Small intestine (tissue), 7 donors: ENCODE measurements around the gene NFX1. TPM values are rescaled to one million over a fixed set of nuclear protein-coding genes. Genes with fewer than 3 reads are reported as not detected.

ENCODE experiments used
- DNase-seq, 2 donors: peaks; one replicate each; pipeline versions ENCODE4 v3.0.0 to v3.0.0-alpha.2; 2013
- FAIRE-seq: peaks from 2 replicates; lab custom pipeline; 2012; peaks lifted over from hg19 to GRCh38; lab: Jason Lieb, UNC
- H3K27ac ChIP-seq, 3 donors: one replicate each; pipeline ENCODE4 v1.5.1; 2013; ENCODE audit warnings: low read length in 2 of 3, mild to moderate bottlenecking in 2 of 3, control low read depth in 1 of 3, inconsistent platforms in 1 of 3, low read depth in 1 of 3, moderate library complexity in 1 of 3
- H3K27me3 ChIP-seq, 3 donors: one replicate each; pipeline ENCODE4 v1.6.1; 2013; ENCODE audit warnings: low read length in 3 of 3, inconsistent platforms in 1 of 3; ENCODE audit not compliant: control insufficient read depth in 3 of 3, insufficient read depth in 3 of 3
- H3K36me3 ChIP-seq, 3 donors: one replicate each; pipeline ENCODE4 v1.6.1; 2013; ENCODE audit warnings: low read length in 3 of 3, inconsistent platforms in 1 of 3, low read depth in 1 of 3, mild to moderate bottlenecking in 1 of 3, moderate library complexity in 1 of 3; ENCODE audit not compliant: control insufficient read depth in 3 of 3, insufficient read depth in 2 of 3
- H3K4me1 ChIP-seq, 3 donors: one replicate each; pipeline ENCODE4 v1.6.1; 2013; ENCODE audit warnings: low read length in 2 of 3, inconsistent platforms in 1 of 3, low read depth in 1 of 3, mild to moderate bottlenecking in 1 of 3, moderate library complexity in 1 of 3; ENCODE audit not compliant: control insufficient read depth in 3 of 3, insufficient read depth in 2 of 3
- H3K4me3 ChIP-seq, 3 donors: one replicate each; pipeline ENCODE4 v1.5.1; 2013; ENCODE audit warnings: low read length in 3 of 3, control low read depth in 1 of 3, inconsistent platforms in 1 of 3, low read depth in 1 of 3, mild to moderate bottlenecking in 1 of 3, moderate library complexity in 1 of 3
- H3K9me3 ChIP-seq, 2 donors: one replicate each; pipeline ENCODE4 v1.6.1; 2013; ENCODE audit warnings: low read depth in 1 of 2, low read length in 1 of 2; ENCODE audit not compliant: control insufficient read depth in 2 of 2, insufficient read depth in 1 of 2
- WGBS, 3 donors: extraction: QIAGEN DNeasy Blood & Tissue Kit; methylation state at CpG; one replicate each; pipeline ENCODE4 v1.1.7; 2013; 5-methylcytosine and 5-hydroxymethylcytosine counted together
- polyA plus RNA-seq, 4 donors: library from polyadenylated mRNA; stranded (reverse) in 3 of 4; unstranded in 1 of 4; fragments of 200-250 nt in 3 of 4; fragments of 120-200 nt in 1 of 4; gene quantifications; one replicate each; pipeline versions ENCODE4 v1.2.1 to v1.2.3, GENCODE V29; 2013
- donor health status: healthy with polysubstance abuse.
- donor health status: control.
- donor health status: control.
- donor health status: Bipolar disorder and iron deficiency.
- donor health status: healthy.

NFX1 gene
- polyA plus RNA-seq, 4 donors = 12.6 to 34.7 (median 22.1) TPM

GRCh38 chr9:33416996-33417395 lies 126.7 kb downstream of the NFX1 start:
- Histone ChIP-seq H3K4me1 (peaks cover 0 to 21% (median 8%) of the 10 kb centered on the region in 3 donors), H3K27ac (peak overlapping the region in 1 of 3 donors; percentile 37), H3K9me3 (no peaks in the 10 kb centered on the region), H3K27me3 (no peaks in the 10 kb centered on the region), H3K4me3 (no peak overlapping the region), H3K36me3 (no peaks in the 10 kb centered on the region)
- FAIRE-seq (no peak), DNase-seq (no peak)
- WGBS, 3 donors = 43 to 63% (median 54%) methylated on average over 5 of the region's 5 CpGs

- DNase-seq (peak in 1 of 2 donors; percentile 54), FAIRE-seq (no peak)
- Histone ChIP-seq H3K4me1 (peaks cover 0 to 21% (median 8%) of the 10 kb centered on the region in 3 donors), H3K36me3 (no peaks in the 10 kb centered on the region), H3K27ac (no peak overlapping the region), H3K4me3 (no peak overlapping the region), H3K27me3 (no peaks in the 10 kb centered on the region), H3K9me3 (no peaks in the 10 kb centered on the region)
- 51 to 78% (median 69%) methylated on average over 8 of the region's 8 CpGs for WGBS, 3 donors
Observed at GRCh38 chr9:33418090-33418489, 127.8 kb downstream of the NFX1 start.

GRCh38 chr9:33419708-33420303 lies 129.5 kb downstream of the NFX1 start:
- no peak overlapping the region for H3K4me3 ChIP-seq
- FAIRE-seq (no peak), DNase-seq (no peak)
- H3K4me1 ChIP-seq = peaks cover 0 to 16% (median 8%) of the 10 kb centered on the region in 3 donors
- no peaks in the 10 kb centered on the region for H3K36me3 ChIP-seq
- 75 to 78% (median 77%) methylated on average over 10 of the region's 10 CpGs for WGBS, 3 donors
- no peak overlapping the region for H3K27ac ChIP-seq
- no peaks in the 10 kb centered on the region for H3K27me3 ChIP-seq
- no peaks in the 10 kb centered on the region for H3K9me3 ChIP-seq

Other genes with a start within 250 kb of the NFX1 start
- 10 to 100 TPM in 2 of 4 donors, 1 to 10 TPM in 2; 7.6 to 18.4 (median 10.1) TPM for gene SMU1, start 213.8 kb upstream of the NFX1 start, polyA plus RNA-seq
- 100 to 1,000 TPM in 1 of 4 donors, 10 to 100 TPM in 3; 11.9 to 114 (median 32.2) TPM for gene B4GALT1, start 123.2 kb upstream of the NFX1 start, polyA plus RNA-seq
- gene SPINK4, start 50.3 kb upstream of the NFX1 start, polyA plus RNA-seq = 1,000 to 10,000 TPM in 2 of 4 donors, 100 to 1,000 TPM in 2; 361 to 2,061 (median 934) TPM
- 100 to 1,000 TPM in 3 of 4 donors, 10 to 100 TPM in 1; 66.7 to 194 (median 132) TPM for gene BAG1, start 25.8 kb upstream of the NFX1 start, polyA plus RNA-seq
- 100 to 1,000 TPM in 2 of 4 donors, 10 to 100 TPM in 2; 78.1 to 212 (median 134) TPM for gene CHMP5, start 25.5 kb upstream of the NFX1 start, polyA plus RNA-seq
- gene AQP7, start 112.1 kb downstream of the NFX1 start, polyA plus RNA-seq = 10 to 100 TPM; 18.7 to 55.1 (median 35.6) TPM
- gene AQP3, start 157.1 kb downstream of the NFX1 start, polyA plus RNA-seq = 100 to 1,000 TPM in 3 of 4 donors, 10 to 100 TPM in 1; 36.6 to 173 (median 138) TPM
- 10 to 100 TPM in 3 of 4 donors, 1 to 10 TPM in 1; 8.5 to 19.6 (median 14.7) TPM for gene NOL6, start 183.4 kb downstream of the NFX1 start, polyA plus RNA-seq
- under 1 TPM in 2 of 4 donors, not detected in 2; 0.13 to 0.48 TPM for gene ANKRD18B, start 233.7 kb downstream of the NFX1 start, polyA plus RNA-seq